HepG2 (cell line): ENCODE data around the gene NEURL2. TPM values are rescaled to one million over a fixed set of nuclear protein-coding genes. Genes with fewer than 3 reads are reported as not detected.

Experiments used
- ATAC-seq: fragments of 200-7000 bp; cut with Tn5 transposase; 3 replicates; pipeline ENCODE4 v1.9.1; 2020; ENCODE audit warnings: mild to moderate bottlenecking, moderate library complexity
- BruUV-seq: library from RNA; stranded (reverse); fragments of 400-500 nt; replicated peaks from 2 replicates; lab custom pipeline; 2021; lab: Mats Ljungman, UMichigan
- CTCF ChIA-PET: fragments of 300-600 bp; formaldehyde crosslinking; extraction: SDS; loops from one replicate; lab custom pipeline; 2021; ENCODE audit warnings: low total read pairs, inconsistent platforms, low intra/inter-chr PET ratio; lab: Yijun Ruan, JAX
- POLR2A ChIA-PET: fragments of 350-600 bp; sonication (Branson Sonifier 250); formaldehyde crosslinking; loops from one replicate; lab custom pipeline; 2020; ENCODE audit warnings: antibody characterized with exemption, inconsistent platforms; lab: Yijun Ruan, JAX
- DNase-seq: peaks from one replicate; pipeline ENCODE4 v3.0.0-alpha.2; 2015; ENCODE audit warnings: low spot score
- FAIRE-seq: peaks from 3 replicates; lab custom pipeline; 2011; peaks lifted over from hg19 to GRCh38; lab: Jason Lieb, UNC
- H2AFZ ChIP-seq: one replicate; pipeline ENCODE4 v1.6.1; 2011; ENCODE audit warnings: low read length, inconsistent platforms
- H3K27ac ChIP-seq: fragments of 300-600 bp; 3 replicates; pipeline ENCODE4 v1.8.0; 2011; ENCODE audit warnings: mixed run types, mild to moderate bottlenecking, mixed read lengths, low read length, inconsistent platforms; ENCODE audit not compliant: insufficient read depth; ENCODE audit errors: extremely low read length
- H3K27me3 ChIP-seq, 2 experiments: fragments of 200-600 bp in 1 of 2; 2 replicates in 1 of 2; 3 replicates in 1 of 2; pipeline versions ENCODE4 v1.6.0 to v1.8.0; 2011; ENCODE audit warnings: low read length in 2 of 2, mild to moderate bottlenecking in 2 of 2, moderate library complexity in 2 of 2, inconsistent platforms in 1 of 2; ENCODE audit not compliant: insufficient read depth in 2 of 2, control insufficient read depth in 1 of 2
- H3K36me3 ChIP-seq, 2 experiments: fragments of 200-600 bp in 1 of 2; replicated peaks in 1 of 2; 2 replicates in 1 of 2; 3 replicates in 1 of 2; pipeline versions ENCODE4 v1.5.1 to v1.8.0; 2011; ENCODE audit warnings: low read length in 2 of 2, inconsistent platforms in 1 of 2; ENCODE audit not compliant: insufficient read depth in 2 of 2, control insufficient read depth in 1 of 2
- H3K4me1 ChIP-seq: 2 replicates; pipeline ENCODE4 v1.5.1; 2012; ENCODE audit warnings: low read length, inconsistent platforms; ENCODE audit not compliant: insufficient read depth
- H3K4me2 ChIP-seq: 2 replicates; pipeline ENCODE4 v1.6.0; 2011; ENCODE audit warnings: low read depth, low read length, inconsistent platforms
- H3K4me3 ChIP-seq, 3 experiments: fragments of 200-600 bp in 1 of 3; sonication (generic), shearing (Covaris generic) in 1 of 3; replicated peaks in 1 of 3; 2 replicates each; pipeline ENCODE4 v1.5.1; 2011 to 2016; ENCODE audit warnings: low read length in 3 of 3, inconsistent platforms in 2 of 3, low read depth in 2 of 3, mild to moderate bottlenecking in 2 of 3, control low read depth in 1 of 3, mixed read lengths in 1 of 3; ENCODE audit not compliant: insufficient read depth in 1 of 3
- H3K79me2 ChIP-seq: one replicate; pipeline ENCODE4 v1.6.1; 2011; ENCODE audit warnings: low read length, inconsistent platforms; ENCODE audit not compliant: insufficient read depth
- H3K9ac ChIP-seq: 2 replicates; pipeline ENCODE4 v1.6.0; 2011; ENCODE audit warnings: mild to moderate bottlenecking, low read depth, low read length, inconsistent platforms; ENCODE audit not compliant: insufficient read depth
- H3K9me3 ChIP-seq: 2 replicates; pipeline ENCODE4 v1.5.1; 2012; ENCODE audit warnings: mild to moderate bottlenecking, low read length
- H4K20me1 ChIP-seq: 2 replicates; pipeline ENCODE4 v1.6.0; 2011; ENCODE audit warnings: inconsistent platforms, mild to moderate bottlenecking, low read length, moderate library complexity; ENCODE audit not compliant: insufficient read depth
- AGO2 ChIP-seq: fragments of 200-400 bp; formaldehyde crosslinking; optimal IDR thresholded peaks from 2 replicates; pipeline ENCODE3; 2017; ENCODE audit warnings: mild to moderate bottlenecking, low read depth, low read length, moderate library complexity
- MYNN ChIP-seq: sonication (generic); formaldehyde crosslinking; IDR thresholded peaks from 2 replicates; pipeline ENCODE4 v1.4.0; 2020; ENCODE audit warnings: mild to moderate bottlenecking, low read depth, missing genetic modification reagents
- NFIC ChIP-seq: IDR thresholded peaks from 2 replicates; pipeline ENCODE4 v1.6.1; 2012; ENCODE audit warnings: mild to moderate bottlenecking, low read length, inconsistent platforms
- NPAS2 ChIP-seq: sonication (generic); formaldehyde crosslinking; IDR thresholded peaks from 2 replicates; pipeline ENCODE4 v1.8.0; 2022; ENCODE audit warnings: mild to moderate bottlenecking, missing genetic modification reagents, borderline replicate concordance
- NRL ChIP-seq: sonication (generic); formaldehyde crosslinking; IDR thresholded peaks from 2 replicates; pipeline ENCODE4 v1.5.0; 2020; ENCODE audit warnings: missing genetic modification reagents, mild to moderate bottlenecking, moderate library complexity, borderline replicate concordance
- RBM22 ChIP-seq: fragments of 200-400 bp; formaldehyde crosslinking; optimal IDR thresholded peaks from 2 replicates; pipeline ENCODE3; 2017; ENCODE audit warnings: mild to moderate bottlenecking, low read length, moderate library complexity
- ZBTB40 ChIP-seq, 2 experiments: fragments of 450-650 bp in 1 of 2; sonication (generic) in 1 of 2; formaldehyde crosslinking in 1 of 2; IDR thresholded peaks; 2 replicates each; pipeline versions ENCODE4 v1.6.1 to v1.8.0; 2016 to 2022; ENCODE audit warnings: antibody characterized with exemption in 1 of 2, mild to moderate bottlenecking in 1 of 2, missing genetic modification reagents in 1 of 2
- ZNF772 ChIP-seq: sonication (generic); formaldehyde crosslinking; IDR thresholded peaks from 2 replicates; pipeline ENCODE4 v1.5.0; 2020; ENCODE audit warnings: mild to moderate bottlenecking, missing genetic modification reagents
- WGBS: methylation state at CpG from one replicate; pipeline ENCODE4 v1.1.6; 2017; ENCODE audit warnings: low lambda C conversion rate; 5-methylcytosine and 5-hydroxymethylcytosine counted together
- in situ Hi-C: cut with HindIII; loops from 2 replicates; pipeline ENCODE4 v1.10.0; 2017; ENCODE audit warnings: low pct_unique_long_range_greater_than_20kb; ENCODE audit not compliant: extremely low pct_ligation_motif_present
- intact Hi-C: fragments of 100-400 bp; cut with micrococcal nuclease; formaldehyde crosslinking; loops from one replicate; pipeline ENCODE4 v1.10.0; 2022; ENCODE audit not compliant: unreplicated experiment
- polyA plus RNA-seq, 8 experiments: library from polyadenylated mRNA; depleted of rRNA in 3 of 8; stranded (reverse) in 7 of 8; unstranded in 1 of 8; fragments of >200 nt; fragmentation: Illumina TruSeq in 4 of 8; extraction: Trizol in 4 of 8; gene quantifications; 2 replicates each; pipeline versions ENCODE4 v1.2.1 to v1.2.3, GENCODE V29; 2011 to 2016; ENCODE audit warnings: low read depth in 4 of 8, missing spikeins in 1 of 8, mixed read lengths in 1 of 8; ENCODE audit not compliant: insufficient read depth in 1 of 8
- total RNA-seq, 5 experiments: library from RNA; depleted of rRNA; stranded (reverse); fragments of >200 nt; fragmentation: Illumina TruSeq; extraction: Trizol; gene quantifications; 2 replicates each; pipeline ENCODE4 v1.2.3, GENCODE V29; 2016; ENCODE audit warnings: low read depth in 1 of 5

NEURL2 gene
- total and polyA plus RNA-seq, 2 of the 13 experiments (the other 11 are each of a cell fraction or from before 2014, with no cell fraction given): 7.2 to 9.7 TPM

DNA sequence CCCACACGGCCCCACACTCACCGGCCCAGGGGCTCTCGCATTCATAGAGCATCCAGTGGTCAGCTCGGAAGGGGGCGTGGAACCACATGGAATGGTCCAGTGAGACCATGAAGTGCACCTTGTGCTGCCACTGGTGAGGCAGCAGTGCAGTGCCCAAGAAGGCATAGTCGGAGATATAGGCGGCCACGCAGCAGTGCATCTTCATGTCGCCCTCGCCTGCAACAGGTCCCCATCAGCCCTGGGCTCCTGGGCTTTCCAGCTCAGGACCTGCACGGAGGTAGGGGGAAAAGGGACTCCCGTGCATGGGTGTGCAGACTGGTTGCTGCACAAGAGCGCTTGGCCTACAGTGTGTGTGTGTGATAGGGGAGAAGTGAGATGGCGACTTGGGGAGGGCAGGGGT, 47.5 kb downstream of the NEURL2 start:
- FAIRE-seq (no peak), ATAC-seq (no peak; the same call in 1 of the 3 replicates)
- 96% methylated on average over 14 of the region's 14 CpGs for WGBS

More for the DNA sequence above, 47.5 kb downstream of the NEURL2 start:
- no peaks in the 10 kb centered on the region for H4K20me1 ChIP-seq
- TF ChIP-seq MYNN: no peak
- no peak for TF ChIP-seq ZNF772
- TF ChIP-seq NRL (CRISPR knock-in tag): 0 out of 2 replicates have a peak, but pooled peaks have one; percentile 23
- TF ChIP-seq ZBTB40 (IDR thresholded peaks at IDR 0.05): no peak
- no peak for TF ChIP-seq ZBTB40 (CRISPR knock-in tag; IDR thresholded peaks at IDR 0.05)
- peak; percentile 91 for TF ChIP-seq AGO2
- no peak for TF ChIP-seq NFIC
- TF ChIP-seq RBM22: peak; percentile 40
- no peak for TF ChIP-seq NPAS2 (CRISPR knock-in tag)
- H3K4me1 ChIP-seq: peaks cover 4% of the 10 kb centered on the region; the same call in 1 of the 2 replicates
- peaks cover 22 to 44% of the 10 kb centered on the region in 2 experiments for H3K36me3 ChIP-seq
- H3K4me3 ChIP-seq: no peak overlapping the region
- DNase-seq: no peak
- H3K27me3 ChIP-seq: no peaks in the 10 kb centered on the region
- BruUV-seq: no TSS peak
- H2AFZ ChIP-seq: no peak overlapping the region
- POLR2A ChIA-PET: interaction anchor here (0.9 to 1.7 kb wide), 2 partner anchors 14 to 20 kb away, joined by 3 read pairs; no protein-coding TSS in a partner anchor
- CTCF ChIA-PET: no interaction called here
- H3K9ac ChIP-seq: no peak overlapping the region
- H3K79me2 ChIP-seq: no peaks in the 10 kb centered on the region
- no peaks in the 10 kb centered on the region for H3K9me3 ChIP-seq
- in situ Hi-C loops: no loop called here
- H3K27ac ChIP-seq: no peak overlapping the region
- H3K4me2 ChIP-seq: no peak overlapping the region
- intact Hi-C loops: no loop called here
